GM23338 (cell line): ENCODE measurements around the gene AKR1E2. TPM values are rescaled to one million over a fixed set of nuclear protein-coding genes. Genes with fewer than 3 reads are reported as not detected.

Experiments
- ATAC-seq: fragments of 200-7000 bp; cut with Tn5 transposase; 3 replicates; pipeline ENCODE4 v1.9.1; 2020
- DNase-seq: peaks from one replicate; pipeline ENCODE4 v3.0.0-alpha.2; 2015; ENCODE audit warnings: low spot score
- H2AFZ ChIP-seq: fragments of 200-600 bp; sonication (generic); 2 replicates; pipeline ENCODE4 v1.8.0; 2016; ENCODE audit warnings: antibody characterized with exemption, mild to moderate bottlenecking, moderate library complexity
- H3F3A ChIP-seq: fragments of 200-600 bp; sonication (generic); replicated peaks from 2 replicates; pipeline ENCODE4 v1.8.0; 2017; ENCODE audit warnings: antibody characterized with exemption, mixed run types, low read depth
- H3K27ac ChIP-seq: fragments of 200-600 bp; sonication (generic); 2 replicates; pipeline ENCODE4 v1.6.1; 2016; ENCODE audit warnings: low read depth
- H3K27me3 ChIP-seq: fragments of 200-600 bp; sonication (generic); 2 replicates; pipeline ENCODE4 v1.8.0; 2016; ENCODE audit warnings: mild to moderate bottlenecking, mixed run types, moderate library complexity; ENCODE audit not compliant: insufficient read depth
- H3K36me3 ChIP-seq: fragments of 200-600 bp; sonication (generic); 2 replicates; pipeline ENCODE4 v1.8.0; 2016; ENCODE audit warnings: mild to moderate bottlenecking; ENCODE audit not compliant: insufficient read depth
- H3K4me1 ChIP-seq: fragments of 200-600 bp; sonication (generic); 2 replicates; pipeline ENCODE4 v1.8.0; 2016; ENCODE audit warnings: mild to moderate bottlenecking, moderate library complexity; ENCODE audit not compliant: insufficient read depth
- H3K4me2 ChIP-seq: fragments of 200-600 bp; sonication (generic); 2 replicates; pipeline ENCODE4 v1.7.1; 2017; ENCODE audit warnings: mixed run types
- H3K4me3 ChIP-seq: fragments of 200-600 bp; sonication (generic); 2 replicates; pipeline ENCODE4 v1.6.1; 2016; ENCODE audit warnings: mixed run types
- H3K79me2 ChIP-seq: fragments of 200-600 bp; sonication (generic); replicated peaks from 2 replicates; pipeline ENCODE4 v1.8.0; 2017; ENCODE audit warnings: mild to moderate bottlenecking; ENCODE audit not compliant: insufficient read depth
- H3K9me2 ChIP-seq: fragments of 200-600 bp; sonication (generic); 2 replicates; pipeline ENCODE4 v1.8.0; 2017; ENCODE audit not compliant: insufficient read depth
- H4K20me1 ChIP-seq: fragments of 200-600 bp; sonication (generic); replicated peaks from 2 replicates; pipeline ENCODE4 v1.8.0; 2017; ENCODE audit warnings: mild to moderate bottlenecking; ENCODE audit not compliant: insufficient read depth
- H3K27ac Mint-ChIP-seq: 2 replicates; pipeline ENCODE4 v1.8.0; 2020; ENCODE audit warnings: inconsistent platforms, mild to moderate bottlenecking, moderate library complexity, mixed read lengths
- H3K27me3 Mint-ChIP-seq: 3 replicates; pipeline ENCODE4 v1.8.0; 2022; ENCODE audit warnings: low read depth, mild to moderate bottlenecking, moderate library complexity, mixed read lengths, inconsistent platforms; ENCODE audit not compliant: insufficient read depth, poor library complexity
- H3K36me3 Mint-ChIP-seq: 3 replicates; pipeline ENCODE4 v1.8.0; 2021; ENCODE audit warnings: low read depth, mild to moderate bottlenecking, inconsistent platforms, moderate library complexity, mixed read lengths
- H3K4me1 Mint-ChIP-seq: 3 replicates; pipeline ENCODE4 v1.8.0; 2020; ENCODE audit warnings: mild to moderate bottlenecking, inconsistent platforms, mixed read lengths
- H3K4me3 Mint-ChIP-seq: 3 replicates; pipeline ENCODE4 v1.8.0; 2021; ENCODE audit warnings: moderate library complexity, mild to moderate bottlenecking, inconsistent platforms, mixed read lengths
- H3K9me3 Mint-ChIP-seq: 3 replicates; pipeline ENCODE4 v1.8.0; 2020; ENCODE audit warnings: moderate library complexity, mild to moderate bottlenecking, inconsistent platforms, mixed read lengths
- CREB1 ChIP-seq: fragments of 250-450 bp; sonication (Bioruptor Pico); IDR thresholded peaks from 2 replicates; pipeline ENCODE4 v1.5.0; 2020; ENCODE audit warnings: low read depth, mild to moderate bottlenecking, moderate library complexity
- EZH2 ChIP-seq: fragments of 200-600 bp; sonication (generic); IDR thresholded peaks from one replicate; pipeline ENCODE4 v1.8.0; 2017; ENCODE audit warnings: antibody characterized with exemption, mild to moderate bottlenecking, low read depth; ENCODE audit not compliant: unreplicated experiment
- EZH2phosphoT487 ChIP-seq: fragments of 200-600 bp; sonication (generic); IDR thresholded peaks from one replicate; pipeline ENCODE4 v1.8.1; 2018; ENCODE audit warnings: antibody characterized with exemption; ENCODE audit not compliant: unreplicated experiment
- NANOG ChIP-seq: IDR thresholded peaks from 2 replicates; pipeline ENCODE4 v1.6.1; 2016; ENCODE audit warnings: antibody characterized with exemption, borderline replicate concordance
- POLR2AphosphoS5 ChIP-seq: IDR thresholded peaks from 2 replicates; pipeline ENCODE4 v1.6.1; 2016; ENCODE audit warnings: antibody characterized with exemption, low read depth
- STAT1 ChIP-seq: IDR thresholded peaks from one replicate; pipeline ENCODE4 v1.6.1; 2016; ENCODE audit warnings: antibody characterized with exemption; ENCODE audit not compliant: unreplicated experiment
- ZNF331 ChIP-seq: fragments of 250-450 bp; sonication (Bioruptor Pico); IDR thresholded peaks from 2 replicates; pipeline ENCODE4 v1.5.0; 2020; ENCODE audit warnings: low read depth, mild to moderate bottlenecking, moderate library complexity
- polyA plus RNA-seq: library from polyadenylated mRNA; unstranded; fragments of >200 nt; fragmentation: Nextera tagmentation; extraction: Ambion mirVana; gene quantifications from 2 replicates; pipeline ENCODE4 v1.2.1, GENCODE V29; 2016
- total RNA-seq: library from RNA; depleted of rRNA; stranded (reverse); fragments of >200 nt; shearing (Covaris generic); gene quantifications from 2 replicates; pipeline ENCODE4 v1.2.3, GENCODE V29; 2014
- TF ChIP-seq, protein P1 (sequence below): fragments of 250-450 bp; sonication (Bioruptor Pico); IDR thresholded peaks from 2 replicates; pipeline ENCODE4 v1.5.0; 2020; ENCODE audit warnings: mild to moderate bottlenecking, moderate library complexity
- TF ChIP-seq, protein P2 (sequence below): IDR thresholded peaks from 2 replicates; pipeline ENCODE4 v1.6.1; 2016; ENCODE audit warnings: antibody characterized with exemption

The AKR1E2 gene
- total and polyA plus RNA-seq, 2 experiments from 2014 or later: 2.2 to 4.3 TPM

DNA sequence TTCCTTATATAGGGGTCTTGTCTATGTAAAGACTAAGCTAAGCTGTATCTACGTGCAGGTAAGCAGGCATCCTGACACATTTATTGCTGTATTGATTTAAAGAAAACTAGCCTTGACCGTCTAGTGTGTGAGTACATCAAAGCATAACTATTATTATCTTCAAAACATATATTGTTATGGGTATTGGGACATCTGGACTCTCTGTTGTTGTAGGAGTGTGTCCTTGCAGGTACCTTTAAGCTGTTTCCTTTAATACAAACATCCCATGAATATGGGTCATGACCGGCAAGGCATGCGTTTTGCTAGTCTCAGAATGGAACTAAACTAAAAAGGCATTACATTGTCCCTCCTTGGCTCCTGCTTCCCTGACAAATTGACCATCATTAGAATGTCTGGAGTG is 35.1 kb upstream of the AKR1E2 start (continued):
- TF ChIP-seq, protein P1, sequence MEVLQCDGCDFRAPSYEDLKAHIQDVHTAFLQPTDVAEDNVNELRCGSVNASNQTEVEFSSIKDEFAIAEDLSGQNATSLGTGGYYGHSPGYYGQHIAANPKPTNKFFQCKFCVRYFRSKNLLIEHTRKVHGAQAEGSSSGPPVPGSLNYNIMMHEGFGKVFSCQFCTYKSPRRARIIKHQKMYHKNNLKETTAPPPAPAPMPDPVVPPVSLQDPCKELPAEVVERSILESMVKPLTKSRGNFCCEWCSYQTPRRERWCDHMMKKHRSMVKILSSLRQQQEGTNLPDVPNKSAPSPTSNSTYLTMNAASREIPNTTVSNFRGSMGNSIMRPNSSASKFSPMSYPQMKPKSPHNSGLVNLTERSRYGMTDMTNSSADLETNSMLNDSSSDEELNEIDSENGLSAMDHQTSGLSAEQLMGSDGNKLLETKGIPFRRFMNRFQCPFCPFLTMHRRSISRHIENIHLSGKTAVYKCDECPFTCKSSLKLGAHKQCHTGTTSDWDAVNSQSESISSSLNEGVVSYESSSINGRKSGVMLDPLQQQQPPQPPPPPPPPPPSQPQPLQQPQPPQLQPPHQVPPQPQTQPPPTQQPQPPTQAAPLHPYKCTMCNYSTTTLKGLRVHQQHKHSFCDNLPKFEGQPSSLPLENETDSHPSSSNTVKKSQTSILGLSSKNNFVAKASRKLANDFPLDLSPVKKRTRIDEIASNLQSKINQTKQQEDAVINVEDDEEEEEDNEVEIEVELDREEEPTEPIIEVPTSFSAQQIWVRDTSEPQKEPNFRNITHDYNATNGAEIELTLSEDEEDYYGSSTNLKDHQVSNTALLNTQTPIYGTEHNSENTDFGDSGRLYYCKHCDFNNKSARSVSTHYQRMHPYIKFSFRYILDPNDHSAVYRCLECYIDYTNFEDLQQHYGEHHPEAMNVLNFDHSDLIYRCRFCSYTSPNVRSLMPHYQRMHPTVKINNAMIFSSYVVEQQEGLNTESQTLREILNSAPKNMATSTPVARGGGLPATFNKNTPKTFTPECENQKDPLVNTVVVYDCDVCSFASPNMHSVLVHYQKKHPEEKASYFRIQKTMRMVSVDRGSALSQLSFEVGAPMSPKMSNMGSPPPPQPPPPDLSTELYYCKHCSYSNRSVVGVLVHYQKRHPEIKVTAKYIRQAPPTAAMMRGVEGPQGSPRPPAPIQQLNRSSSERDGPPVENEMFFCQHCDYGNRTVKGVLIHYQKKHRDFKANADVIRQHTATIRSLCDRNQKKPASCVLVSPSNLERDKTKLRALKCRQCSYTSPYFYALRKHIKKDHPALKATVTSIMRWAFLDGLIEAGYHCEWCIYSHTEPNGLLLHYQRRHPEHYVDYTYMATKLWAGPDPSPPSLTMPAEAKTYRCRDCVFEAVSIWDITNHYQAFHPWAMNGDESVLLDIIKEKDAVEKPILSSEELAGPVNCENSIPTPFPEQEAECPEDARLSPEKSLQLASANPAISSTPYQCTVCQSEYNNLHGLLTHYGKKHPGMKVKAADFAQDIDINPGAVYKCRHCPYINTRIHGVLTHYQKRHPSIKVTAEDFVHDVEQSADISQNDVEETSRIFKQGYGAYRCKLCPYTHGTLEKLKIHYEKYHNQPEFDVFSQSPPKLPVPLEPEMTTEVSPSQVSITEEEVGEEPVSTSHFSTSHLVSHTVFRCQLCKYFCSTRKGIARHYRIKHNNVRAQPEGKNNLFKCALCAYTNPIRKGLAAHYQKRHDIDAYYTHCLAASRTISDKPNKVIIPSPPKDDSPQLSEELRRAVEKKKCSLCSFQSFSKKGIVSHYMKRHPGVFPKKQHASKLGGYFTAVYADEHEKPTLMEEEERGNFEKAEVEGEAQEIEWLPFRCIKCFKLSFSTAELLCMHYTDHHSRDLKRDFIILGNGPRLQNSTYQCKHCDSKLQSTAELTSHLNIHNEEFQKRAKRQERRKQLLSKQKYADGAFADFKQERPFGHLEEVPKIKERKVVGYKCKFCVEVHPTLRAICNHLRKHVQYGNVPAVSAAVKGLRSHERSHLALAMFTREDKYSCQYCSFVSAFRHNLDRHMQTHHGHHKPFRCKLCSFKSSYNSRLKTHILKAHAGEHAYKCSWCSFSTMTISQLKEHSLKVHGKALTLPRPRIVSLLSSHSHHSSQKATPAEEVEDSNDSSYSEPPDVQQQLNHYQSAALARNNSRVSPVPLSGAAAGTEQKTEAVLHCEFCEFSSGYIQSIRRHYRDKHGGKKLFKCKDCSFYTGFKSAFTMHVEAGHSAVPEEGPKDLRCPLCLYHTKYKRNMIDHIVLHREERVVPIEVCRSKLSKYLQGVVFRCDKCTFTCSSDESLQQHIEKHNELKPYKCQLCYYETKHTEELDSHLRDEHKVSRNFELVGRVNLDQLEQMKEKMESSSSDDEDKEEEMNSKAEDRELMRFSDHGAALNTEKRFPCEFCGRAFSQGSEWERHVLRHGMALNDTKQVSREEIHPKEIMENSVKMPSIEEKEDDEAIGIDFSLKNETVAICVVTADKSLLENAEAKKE (CRISPR knock-in tag): no peak
- TF ChIP-seq STAT1: no peak
- no peak for TF ChIP-seq NANOG
- no peak for TF ChIP-seq EZH2phosphoT487

GRCh38 chr10:4792381-4792780 is 33.6 kb upstream of the AKR1E2 start:
- no peak for ATAC-seq
- Histone ChIP-seq H2AFZ (no peak overlapping the region; the same call in 1 of the 2 replicates), H3K79me2 (no peaks in the 10 kb centered on the region), H3K27me3 (no peaks in the 10 kb centered on the region), H3K4me1 (no peaks in the 10 kb centered on the region), H3K4me3 (no peak overlapping the region), H3K9me2 (no peaks in the 10 kb centered on the region), H3K4me2 (no peak overlapping the region), H3K36me3 (no peaks in the 10 kb centered on the region), H3K27ac (no peak overlapping the region), H3F3A (no peaks in the 10 kb centered on the region), H4K20me1 (no peaks in the 10 kb centered on the region)
- H3K4me1 Mint-ChIP-seq: 0 out of 3 replicates have a peak, but pooled peaks cover 2% of the 10 kb centered on the region
- no peak overlapping the region for H3K27ac Mint-ChIP-seq
- no peaks in the 10 kb centered on the region for H3K36me3 Mint-ChIP-seq
- H3K4me3 Mint-ChIP-seq: no peak overlapping the region
- H3K9me3 Mint-ChIP-seq: no peaks in the 10 kb centered on the region
- H3K27me3 Mint-ChIP-seq: peaks cover 3% of the 10 kb centered on the region
- no peak for DNase-seq
- TF ChIP-seq, protein P2, sequence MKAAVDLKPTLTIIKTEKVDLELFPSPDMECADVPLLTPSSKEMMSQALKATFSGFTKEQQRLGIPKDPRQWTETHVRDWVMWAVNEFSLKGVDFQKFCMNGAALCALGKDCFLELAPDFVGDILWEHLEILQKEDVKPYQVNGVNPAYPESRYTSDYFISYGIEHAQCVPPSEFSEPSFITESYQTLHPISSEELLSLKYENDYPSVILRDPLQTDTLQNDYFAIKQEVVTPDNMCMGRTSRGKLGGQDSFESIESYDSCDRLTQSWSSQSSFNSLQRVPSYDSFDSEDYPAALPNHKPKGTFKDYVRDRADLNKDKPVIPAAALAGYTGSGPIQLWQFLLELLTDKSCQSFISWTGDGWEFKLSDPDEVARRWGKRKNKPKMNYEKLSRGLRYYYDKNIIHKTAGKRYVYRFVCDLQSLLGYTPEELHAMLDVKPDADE: no peak
- TF ChIP-seq ZNF331 (CRISPR knock-in tag): no peak
- TF ChIP-seq EZH2phosphoT487: no peak
- no peak for TF ChIP-seq POLR2AphosphoS5
- TF ChIP-seq, protein P1 (CRISPR knock-in tag): no peak
- TF ChIP-seq EZH2: no peak
- TF ChIP-seq CREB1 (CRISPR knock-in tag): no peak
